IMR-90 (cell line): ENCODE measurements around the gene NMUR1.

Source experiments
- TF ChIP-seq, protein P1 (sequence below): fragments of 150-350 bp; IDR thresholded peaks from 2 replicates; pipeline ENCODE4 v1.6.1; 2017; ENCODE audit warnings: mild to moderate bottlenecking, antibody characterized with exemption, low read length, low read depth
- TF ChIP-seq, protein P2 (sequence below): conservative IDR thresholded peaks from 2 replicates; pipeline ENCODE4 v1.5.1; 2012; ENCODE audit warnings: mild to moderate bottlenecking, low read depth, low read length, improper control_type of control experiment

DNA sequence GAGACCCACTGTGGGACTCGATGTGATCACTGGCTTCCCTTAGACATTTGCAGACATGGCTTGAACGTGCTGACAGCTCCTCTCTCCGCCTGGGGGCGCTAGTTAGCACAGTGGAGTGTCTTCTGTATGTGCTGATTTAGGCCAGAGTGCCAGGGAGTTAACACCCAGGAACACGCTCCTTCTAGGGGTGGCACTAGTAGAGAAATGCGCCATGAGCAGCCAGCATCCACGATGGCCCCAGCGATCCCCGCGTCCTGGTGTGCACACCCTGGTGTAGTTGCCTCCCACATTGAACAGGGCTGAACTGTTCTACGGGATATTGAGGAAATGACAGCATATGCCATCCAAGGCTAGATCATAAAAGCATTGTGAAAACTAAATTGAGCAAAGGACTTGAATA, 11.4 kb upstream of the NMUR1 start:
- TF ChIP-seq, protein P1, sequence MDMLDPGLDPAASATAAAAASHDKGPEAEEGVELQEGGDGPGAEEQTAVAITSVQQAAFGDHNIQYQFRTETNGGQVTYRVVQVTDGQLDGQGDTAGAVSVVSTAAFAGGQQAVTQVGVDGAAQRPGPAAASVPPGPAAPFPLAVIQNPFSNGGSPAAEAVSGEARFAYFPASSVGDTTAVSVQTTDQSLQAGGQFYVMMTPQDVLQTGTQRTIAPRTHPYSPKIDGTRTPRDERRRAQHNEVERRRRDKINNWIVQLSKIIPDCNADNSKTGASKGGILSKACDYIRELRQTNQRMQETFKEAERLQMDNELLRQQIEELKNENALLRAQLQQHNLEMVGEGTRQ: no peak
- TF ChIP-seq, protein P2, sequence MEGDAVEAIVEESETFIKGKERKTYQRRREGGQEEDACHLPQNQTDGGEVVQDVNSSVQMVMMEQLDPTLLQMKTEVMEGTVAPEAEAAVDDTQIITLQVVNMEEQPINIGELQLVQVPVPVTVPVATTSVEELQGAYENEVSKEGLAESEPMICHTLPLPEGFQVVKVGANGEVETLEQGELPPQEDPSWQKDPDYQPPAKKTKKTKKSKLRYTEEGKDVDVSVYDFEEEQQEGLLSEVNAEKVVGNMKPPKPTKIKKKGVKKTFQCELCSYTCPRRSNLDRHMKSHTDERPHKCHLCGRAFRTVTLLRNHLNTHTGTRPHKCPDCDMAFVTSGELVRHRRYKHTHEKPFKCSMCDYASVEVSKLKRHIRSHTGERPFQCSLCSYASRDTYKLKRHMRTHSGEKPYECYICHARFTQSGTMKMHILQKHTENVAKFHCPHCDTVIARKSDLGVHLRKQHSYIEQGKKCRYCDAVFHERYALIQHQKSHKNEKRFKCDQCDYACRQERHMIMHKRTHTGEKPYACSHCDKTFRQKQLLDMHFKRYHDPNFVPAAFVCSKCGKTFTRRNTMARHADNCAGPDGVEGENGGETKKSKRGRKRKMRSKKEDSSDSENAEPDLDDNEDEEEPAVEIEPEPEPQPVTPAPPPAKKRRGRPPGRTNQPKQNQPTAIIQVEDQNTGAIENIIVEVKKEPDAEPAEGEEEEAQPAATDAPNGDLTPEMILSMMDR: no peak
